AG04449 (cell line): Measurements from ENCODE around the gene CRIM1.

Experiments
- CTCF ChIA-PET: fragments of 350-600 bp; formaldehyde crosslinking; extraction: SDS; loops from one replicate; lab custom pipeline; 2021; ENCODE audit warnings: antibody characterized with exemption; lab: Yijun Ruan, JAX
- POLR2A ChIA-PET: fragments of 400-600, 350-600 bp; formaldehyde crosslinking; extraction: SDS; loops from one replicate; lab custom pipeline; 2020; ENCODE audit warnings: antibody characterized with exemption, inconsistent platforms; lab: Yijun Ruan, JAX
- DNase-seq: peaks from one replicate; pipeline ENCODE4 v3.0.0-alpha.2; 2010; ENCODE audit warnings: low read depth, low spot score
- H3K4me3 ChIP-seq: 2 replicates; pipeline ENCODE4 v1.5.1; 2011; ENCODE audit warnings: low read depth, mild to moderate bottlenecking, control low read depth, low read length
- CTCF ChIP-seq: IDR thresholded peaks from one replicate; pipeline ENCODE4 v1.5.1; 2011; ENCODE audit warnings: mild to moderate bottlenecking, moderate library complexity, low read length, control low read depth, inconsistent platforms; ENCODE audit not compliant: insufficient read depth; ENCODE audit errors: missing control alignments

The CRIM1 gene

GRCh38 chr2:36597532-36598377 lies 242.2 kb downstream of the CRIM1 start, which contains the start of gene FEZ2:
Gene FEZ2, minus strand, starts transcription at chr2:36598168. Its CDS starts 26 bp downstream, at chr2:36598142.
- CTCF ChIA-PET: no interaction called here
- H3K4me3 ChIP-seq: peak within 1 kb of the TSS; percentile 84
- POLR2A ChIA-PET: interaction anchor here (1.0 kb wide), 1 partner anchor 29 kb away, joined by 3 read pairs; no protein-coding TSS in a partner anchor
- DNase-seq: no peak
- peak; percentile 6 for TF ChIP-seq CTCF
